ENCODE measurements around the gene GARIN1A.
"Not testable (repeated sequence)": the region's sequence is repeated elsewhere in the genome, so short reads cannot be mapped to it uniquely, and the experiment has no call there.

The GARIN1A gene

DNA sequence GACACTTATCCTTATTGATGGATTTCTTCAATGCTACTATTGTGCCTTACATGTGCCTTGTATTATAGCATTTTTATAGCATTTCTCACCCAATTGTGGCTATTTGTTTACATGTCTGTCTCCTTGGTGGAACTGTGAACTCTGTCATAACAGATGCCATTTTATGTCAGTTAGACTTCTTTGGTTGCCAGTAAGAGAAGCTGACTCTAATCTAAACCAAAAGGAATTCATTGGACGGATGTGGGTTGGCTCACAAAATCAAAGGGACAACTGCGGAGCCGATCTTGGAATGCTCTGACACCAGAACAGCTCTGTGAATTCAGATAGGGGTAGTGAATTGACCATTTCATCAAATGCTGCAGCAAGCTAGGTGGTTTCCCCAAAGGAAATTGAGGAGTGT, 15.0 kb downstream of the GARIN1A start:
- DNase-seq: no peak

GRCh38 chr7:128688492-128688891, 16.4 kb downstream of the GARIN1A start:
- DNase-seq: no peak

- DNase-seq: not testable (repeated sequence)
Observed at GRCh38 chr7:128689161-128689935, 17.3 kb downstream of the GARIN1A start.

DNA sequence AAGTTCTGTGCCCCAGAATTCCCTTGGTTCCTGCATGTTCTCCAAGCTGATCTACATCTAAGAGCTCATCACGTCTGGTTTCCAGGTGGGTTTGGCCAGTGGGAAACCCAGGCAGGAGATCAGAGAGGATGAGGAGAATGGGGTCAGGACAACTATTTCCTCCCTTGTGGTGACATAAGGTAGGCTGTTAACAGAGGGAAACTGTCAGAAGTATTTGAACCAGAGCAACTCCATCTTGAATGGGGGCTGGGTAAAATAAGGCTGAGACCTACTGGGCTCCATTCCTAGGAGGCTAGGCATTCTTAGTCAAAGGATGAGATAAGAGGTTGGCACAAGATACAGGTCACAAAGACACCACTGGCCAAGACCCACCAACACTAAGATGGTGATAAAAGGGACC, 19.1 kb downstream of the GARIN1A start:
- DNase-seq: no peak

- DNase-seq: no peak
Observed at GRCh38 chr7:128692623-128693270, 20.7 kb downstream of the GARIN1A start.

- DNase-seq: no peak
Observed at GRCh38 chr7:128693373-128694015, 21.4 kb downstream of the GARIN1A start.

DNA sequence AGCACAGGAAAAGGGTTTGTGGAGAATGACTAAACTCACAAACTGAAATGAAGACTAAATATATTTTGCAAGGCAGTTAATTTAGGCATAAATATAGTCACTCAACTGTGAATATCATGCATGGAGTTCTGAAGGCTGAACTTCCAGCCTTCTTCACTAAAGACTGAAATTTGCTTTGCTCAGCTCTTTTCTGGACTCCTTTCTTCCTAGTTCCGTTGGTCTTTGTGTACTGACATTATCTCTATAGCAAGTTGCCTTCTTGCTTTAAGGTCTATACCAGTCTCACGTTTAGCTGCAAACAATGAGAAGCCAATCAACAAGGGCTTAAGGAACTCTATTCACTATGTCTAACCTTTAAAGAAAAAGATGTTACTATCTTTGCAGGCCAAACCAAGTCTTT, 22.6 kb downstream of the GARIN1A start:
- DNase-seq: no peak

DNA sequence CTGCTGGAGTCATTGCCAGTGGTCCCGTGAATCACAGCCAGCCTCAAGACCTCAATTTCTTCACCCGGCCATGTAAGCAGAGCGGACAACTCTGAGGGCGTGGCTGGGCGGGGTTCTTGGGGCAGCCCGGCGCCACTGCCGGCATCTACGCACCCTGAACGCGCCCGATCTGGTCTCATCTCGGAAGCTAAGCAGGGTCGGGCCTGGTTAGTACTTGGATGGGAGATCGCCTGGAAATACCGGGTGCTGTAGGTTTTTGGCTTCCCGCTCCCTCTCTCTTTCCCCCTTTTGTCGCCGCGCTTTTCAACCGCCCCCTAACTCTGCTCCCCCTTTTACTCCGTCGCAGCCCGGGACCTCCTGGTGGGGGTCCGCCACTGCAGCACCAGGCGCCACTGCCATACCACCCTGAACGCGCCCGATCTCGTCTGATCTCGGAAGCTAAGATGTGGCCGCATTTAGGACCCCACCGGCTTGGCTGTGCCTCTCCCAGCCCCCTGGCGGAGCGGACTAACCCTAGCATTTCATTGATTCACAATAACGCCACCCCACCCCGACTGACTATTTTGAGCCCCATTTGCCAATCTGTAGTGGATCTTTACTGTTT, 25.3 kb downstream of the GARIN1A start:
- peak; percentile 64 for DNase-seq

GRCh38 chr7:128699196-128699712, 27.2 kb downstream of the GARIN1A start:
- no peak for DNase-seq

DNA sequence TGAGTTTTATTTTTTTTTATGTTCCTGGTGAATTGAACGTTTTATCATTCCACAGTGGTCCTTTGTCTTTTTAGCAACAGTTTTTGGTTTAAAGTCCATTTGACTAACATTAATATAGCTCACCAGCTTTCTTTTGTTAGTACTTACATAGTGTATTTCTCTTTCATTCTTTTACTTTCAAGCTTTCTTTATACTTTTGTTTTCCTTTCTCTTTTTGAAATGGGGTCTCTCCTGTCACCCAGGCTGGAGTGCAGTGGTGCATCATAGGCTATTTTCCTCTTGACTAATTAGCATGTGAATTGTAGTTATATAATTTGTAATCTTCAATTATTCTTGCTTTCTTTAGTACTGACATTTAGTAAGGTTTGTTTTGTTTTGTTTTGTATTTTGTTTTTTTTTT, 27.8 kb downstream of the GARIN1A start:
- no peak for DNase-seq

GRCh38 chr7:128701062-128701785, 29.1 kb downstream of the GARIN1A start:
- DNase-seq: no peak

DNA sequence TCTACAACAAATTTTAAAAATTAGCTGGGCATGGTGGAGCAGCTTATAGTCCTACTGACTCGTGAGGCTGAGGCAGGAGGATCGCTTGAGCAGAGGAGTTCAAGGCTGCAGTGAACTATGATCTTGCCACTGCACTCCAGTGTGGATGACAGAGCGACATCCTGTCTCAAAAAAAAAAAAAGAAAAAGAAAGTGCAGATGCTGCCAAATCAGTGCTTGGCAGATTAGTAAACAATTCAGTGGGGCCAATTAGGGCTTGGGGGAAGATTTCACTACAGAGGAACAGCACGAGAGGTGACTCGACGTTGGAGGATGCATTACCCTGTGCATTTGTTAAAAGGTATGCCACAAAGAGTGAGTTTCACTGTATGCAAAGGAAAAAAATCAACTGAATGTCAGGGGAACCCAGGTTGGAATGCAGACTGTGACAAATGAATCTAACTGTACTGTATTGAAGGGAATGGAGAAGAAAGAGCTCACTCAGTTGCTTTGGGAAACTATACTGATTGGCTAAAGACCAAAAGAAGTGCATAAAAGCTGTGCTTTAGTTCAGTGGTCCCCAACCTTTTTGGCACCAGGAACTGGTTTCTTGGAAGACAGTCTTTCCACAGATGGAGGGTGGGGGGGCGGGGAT, 31.6 kb downstream of the GARIN1A start:
- peak; percentile 47 for DNase-seq

DNA sequence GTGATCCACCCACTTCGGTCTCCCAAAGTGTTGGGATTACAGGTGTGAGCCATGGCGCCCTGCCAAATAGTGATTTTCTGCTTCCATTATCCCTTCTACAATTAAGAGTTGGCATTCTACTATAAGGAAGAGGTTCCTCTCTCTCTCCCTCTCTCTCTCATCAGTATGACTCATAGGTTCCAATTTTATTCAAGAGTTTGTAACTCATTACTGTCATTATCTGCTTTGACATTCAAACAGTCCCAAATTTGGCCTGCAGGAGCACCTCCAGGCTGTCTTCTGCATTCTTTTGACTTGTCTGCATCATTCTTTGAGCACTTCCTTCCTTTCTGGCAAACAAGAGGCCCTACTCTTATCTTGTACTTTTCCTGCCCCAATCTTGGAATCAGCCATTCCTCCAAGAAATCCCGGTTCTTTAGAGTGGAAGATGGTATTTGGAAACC, 33.8 kb downstream of the GARIN1A start:
- DNase-seq: peak; percentile 47

DNA sequence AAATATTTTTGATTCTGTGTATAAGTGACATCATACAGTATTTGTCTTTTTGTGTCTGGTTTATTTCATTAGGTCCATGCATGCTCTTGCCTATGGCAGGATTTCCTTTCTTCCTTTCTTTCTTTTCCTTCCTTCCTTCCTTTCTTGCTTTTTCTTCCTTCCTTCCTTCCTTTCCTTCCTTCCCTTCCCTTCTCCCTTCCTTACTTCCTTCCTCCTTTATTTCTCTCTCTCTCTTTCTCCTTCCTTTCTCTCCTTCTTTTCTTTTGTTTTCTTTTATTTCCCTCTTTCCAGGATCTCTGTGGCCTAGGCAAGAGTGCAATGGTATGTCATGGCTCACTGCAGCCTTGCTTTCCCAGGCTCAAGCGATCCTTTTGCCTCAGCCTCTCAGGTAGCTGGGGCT, 35.7 kb downstream of the GARIN1A start:
- DNase-seq: no peak

DNA sequence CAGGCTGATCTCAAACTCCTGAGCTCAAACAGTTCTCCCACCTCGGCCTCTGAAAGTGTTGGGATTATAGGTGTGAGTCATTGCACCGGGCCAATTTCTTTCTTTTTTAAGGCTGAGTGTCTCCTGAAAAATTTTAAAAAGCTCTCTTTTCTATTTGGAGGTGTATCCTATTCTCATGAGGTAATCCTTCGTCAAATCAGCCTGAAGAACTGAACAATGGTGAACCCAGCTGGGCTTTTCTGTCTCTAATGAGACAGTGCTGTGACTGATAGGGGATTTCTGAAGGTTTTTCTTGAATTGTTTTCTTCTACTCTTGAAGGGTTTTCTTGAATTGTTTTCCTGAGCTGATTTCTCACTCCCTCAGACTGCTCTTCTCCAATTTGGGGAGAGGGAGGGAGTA, 36.1 kb downstream of the GARIN1A start:
- no peak for DNase-seq

GRCh38 chr7:128708824-128709223, 36.7 kb downstream of the GARIN1A start:
- no peak for DNase-seq

DNA sequence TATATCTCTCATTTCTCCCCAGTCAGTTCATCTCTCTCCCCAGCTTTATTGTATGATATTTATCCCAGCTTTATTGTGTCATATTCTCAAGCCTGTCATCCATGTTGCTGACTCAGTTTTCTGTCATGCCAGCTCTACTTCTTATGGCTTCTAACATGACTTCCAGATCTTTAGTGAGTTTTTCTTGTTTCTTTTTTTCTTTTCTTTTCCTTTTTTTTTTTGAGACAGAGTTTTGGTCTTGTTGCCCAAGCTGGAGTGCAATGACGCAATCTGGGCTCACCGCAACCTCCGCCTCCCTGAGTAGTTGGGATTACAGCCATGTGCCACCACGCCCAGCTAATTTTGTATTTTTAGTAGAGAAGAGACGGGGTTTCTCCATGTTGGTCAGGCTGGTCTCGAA, 38.4 kb downstream of the GARIN1A start:
- no peak for DNase-seq

DNA sequence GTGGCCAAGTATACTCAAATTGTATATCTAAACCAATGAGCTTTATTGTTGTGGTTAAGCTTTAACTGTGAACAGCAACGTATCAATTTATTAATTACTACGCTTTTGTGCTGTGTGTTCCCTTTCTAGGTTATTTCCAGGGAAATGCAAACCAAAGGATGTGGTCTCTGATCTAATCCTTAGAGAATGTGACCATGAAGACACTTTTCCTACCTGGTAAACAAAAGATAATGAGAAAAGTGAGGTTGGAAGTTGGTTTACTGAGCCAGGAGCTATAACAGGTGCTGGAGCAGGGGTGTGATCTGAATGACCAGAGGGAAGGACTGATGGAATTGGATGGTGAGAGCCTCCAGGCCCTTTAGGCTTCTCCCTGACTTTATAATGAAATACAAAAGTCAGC, 41.7 kb downstream of the GARIN1A start:
- DNase-seq: no peak

GRCh38 chr7:128714701-128715495, 42.8 kb downstream of the GARIN1A start:
- no peak for DNase-seq

GRCh38 chr7:128718967-128719642, 47.0 kb downstream of the GARIN1A start:
- no peak for DNase-seq

- no peak for DNase-seq
Observed at GRCh38 chr7:128721376-128721775, 49.3 kb downstream of the GARIN1A start.
